GM18502 (cell line): ENCODE results near the gene RAD52.

Source experiments
- ATAC-seq: cut with Tn5 transposase; IDR thresholded peaks from one replicate; pipeline ENCODE4 v1.9.1; 2021; ENCODE audit warnings: mild to moderate bottlenecking; ENCODE audit not compliant: unreplicated experiment, poor library complexity

Gene RAD52

GRCh38 chr12:884746-885414, 64.6 kb downstream of the RAD52 start:
- no peak for ATAC-seq

- no peak for ATAC-seq
These were observed 68.8 kb downstream of the RAD52 start for GRCh38 chr12:880656-881055.

- ATAC-seq: no peak
These were observed 69.9 kb downstream of the RAD52 start for GRCh38 chr12:879641-880040.

DNA sequence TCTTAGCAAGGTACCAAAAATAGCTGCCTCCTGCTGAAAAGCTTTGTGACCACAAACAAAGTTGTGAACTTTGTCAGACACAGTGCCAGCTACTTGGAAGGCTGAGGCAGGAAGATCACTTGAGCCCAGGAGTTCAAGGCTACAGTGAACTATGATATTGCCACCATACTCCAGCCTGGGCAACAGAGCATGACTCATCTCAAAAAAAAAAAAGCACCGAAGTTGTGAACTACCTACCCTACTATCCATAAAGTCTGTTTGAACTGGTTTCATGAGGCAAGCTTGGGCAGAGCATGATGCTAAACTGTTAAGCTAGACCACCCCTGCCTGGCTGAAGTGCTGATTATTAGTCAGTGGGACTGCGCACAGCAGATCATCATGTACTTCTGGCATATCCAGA, 75.5 kb downstream of the RAD52 start:
- no peak for ATAC-seq

DNA sequence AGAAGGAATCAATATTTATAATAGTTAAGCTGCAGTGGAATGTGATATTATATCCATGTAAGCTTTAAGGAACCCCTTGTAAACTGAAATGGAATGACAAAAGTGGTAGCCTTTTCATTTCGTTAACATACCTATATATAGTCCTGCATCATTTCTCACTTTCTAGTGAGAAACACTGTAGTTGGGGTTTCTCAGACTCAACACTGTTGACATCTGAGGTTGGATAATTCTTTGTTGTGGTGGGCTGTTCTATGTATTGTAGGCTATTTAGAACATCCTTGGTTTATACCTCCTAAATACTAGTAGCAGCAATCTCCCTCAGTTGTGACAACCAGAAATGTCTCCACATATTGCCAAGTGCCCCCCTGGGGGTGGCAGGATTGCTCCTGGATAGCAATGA, 79.1 kb downstream of the RAD52 start:
- ATAC-seq: no peak

DNA sequence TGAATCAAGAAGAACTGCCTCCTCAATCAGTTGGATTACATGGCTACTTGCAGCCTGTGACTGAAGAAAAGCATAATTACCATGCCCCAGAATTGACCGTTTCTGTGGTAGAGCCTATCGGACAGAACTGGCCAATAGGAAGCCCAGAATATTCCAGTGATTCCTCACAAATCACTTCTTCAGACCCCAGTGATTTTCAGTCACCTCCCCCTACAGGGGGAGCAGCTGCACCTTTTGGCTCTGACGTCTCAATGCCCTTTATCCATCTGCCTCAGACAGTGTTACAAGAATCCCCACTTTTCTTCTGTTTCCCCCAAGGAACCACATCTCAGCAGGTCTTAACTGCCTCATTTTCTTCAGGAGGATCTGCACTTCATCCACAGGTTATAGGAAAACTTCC, 80.8 kb downstream of the RAD52 start:
- ATAC-seq: no peak

DNA sequence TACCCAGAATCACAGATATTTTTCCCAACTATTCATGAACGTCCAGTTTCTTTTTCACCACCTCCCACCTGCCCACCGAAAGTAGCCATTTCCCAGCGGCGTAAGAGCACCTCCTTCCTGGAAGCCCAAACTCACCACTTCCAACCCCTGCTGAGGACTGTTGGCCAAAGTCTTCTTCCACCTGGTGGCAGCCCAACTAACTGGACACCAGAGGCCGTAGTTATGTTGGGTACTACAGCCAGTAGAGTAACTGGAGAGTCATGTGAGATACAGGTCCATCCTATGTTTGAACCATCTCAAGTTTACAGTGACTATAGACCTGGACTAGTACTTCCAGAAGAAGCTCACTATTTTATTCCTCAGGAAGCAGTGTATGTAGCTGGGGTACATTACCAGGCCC, 81.6 kb downstream of the RAD52 start:
- no peak for ATAC-seq

- ATAC-seq: no peak
These were observed 83.9 kb downstream of the RAD52 start for GRCh38 chr12:865614-866013.

DNA sequence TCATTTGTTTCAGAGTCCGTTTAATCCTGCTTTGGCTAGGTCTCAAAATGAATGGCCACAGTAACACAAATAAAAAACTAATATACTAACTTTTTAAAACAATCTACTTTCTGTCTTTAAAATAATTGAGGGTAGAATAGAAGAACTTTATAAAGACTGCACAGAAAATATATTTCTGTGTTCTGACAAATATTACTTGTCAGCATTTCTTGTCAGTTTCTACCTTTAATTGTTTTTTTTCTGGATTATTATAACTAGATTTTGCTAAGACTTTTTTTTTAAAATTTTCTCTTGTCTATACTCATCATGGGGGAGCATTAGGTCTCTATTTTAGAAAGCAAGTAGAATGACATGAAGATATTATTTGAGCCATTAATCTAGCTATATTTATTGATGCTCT, 86.2 kb downstream of the RAD52 start:
- ATAC-seq: no peak

GRCh38 chr12:862303-862911, 87.1 kb downstream of the RAD52 start:
- ATAC-seq: no peak
